Fibroblast of lung (primary cell): Measurements from ENCODE around the gene RGS17. TPM values are rescaled to one million over a fixed set of nuclear protein-coding genes. Genes with fewer than 3 reads are reported as not detected.
"Not testable (repeated sequence)": the region's sequence is repeated elsewhere in the genome, so short reads cannot be mapped to it uniquely, and the experiment has no call there.

Experiments
- DNase-seq, 2 donors: peaks; one replicate each; pipeline versions ENCODE4 v3.0.0 to v3.0.0-alpha.2; 2010; ENCODE audit warnings: low read depth in 2 of 2
- H2AFZ ChIP-seq: 2 replicates; pipeline ENCODE4 v1.5.1; 2012; ENCODE audit warnings: low read length, control low read depth, inconsistent platforms
- H3K27ac ChIP-seq: 2 replicates; pipeline ENCODE4 v1.5.1; 2011; ENCODE audit warnings: low read length, control low read depth; ENCODE audit not compliant: insufficient read depth
- H3K27me3 ChIP-seq: 2 replicates; pipeline ENCODE4 v1.5.1; 2011; ENCODE audit warnings: mild to moderate bottlenecking, low read length; ENCODE audit not compliant: control insufficient read depth, insufficient read depth
- H3K36me3 ChIP-seq: 2 replicates; pipeline ENCODE4 v1.5.1; 2011; ENCODE audit warnings: low read length; ENCODE audit not compliant: control insufficient read depth, insufficient read depth
- H3K4me1 ChIP-seq: 2 replicates; pipeline ENCODE4 v1.5.1; 2011; ENCODE audit warnings: low read length; ENCODE audit not compliant: control insufficient read depth, insufficient read depth; ENCODE audit errors: extremely low read depth
- H3K4me2 ChIP-seq: 2 replicates; pipeline ENCODE4 v1.5.1; 2011; ENCODE audit warnings: low read length, control low read depth; ENCODE audit not compliant: insufficient read depth; ENCODE audit errors: extremely low read depth
- H3K4me3 ChIP-seq, 4 experiments: fragments of 200-600 bp in 1 of 4; sonication (generic) in 1 of 4; replicated peaks in 1 of 4; 2 replicates each; pipeline ENCODE4 v1.5.1; 2011 to 2016; ENCODE audit warnings: low read length in 4 of 4, low read depth in 3 of 4, mild to moderate bottlenecking in 3 of 4, control low read depth in 2 of 4, inconsistent platforms in 1 of 4, mixed read lengths in 1 of 4; ENCODE audit not compliant: insufficient read depth in 1 of 4; ENCODE audit errors: control extremely low read depth in 1 of 4
- H3K79me2 ChIP-seq: 2 replicates; pipeline ENCODE4 v1.5.1; 2012; ENCODE audit warnings: mild to moderate bottlenecking, low read length, inconsistent platforms; ENCODE audit not compliant: control insufficient read depth, insufficient read depth
- H3K9ac ChIP-seq: 2 replicates; pipeline ENCODE4 v1.5.1; 2011; ENCODE audit warnings: mild to moderate bottlenecking, low read length, control low read depth; ENCODE audit not compliant: insufficient read depth
- H3K9me3 ChIP-seq: 2 replicates; pipeline ENCODE4 v1.5.1; 2012; ENCODE audit warnings: low read depth, low read length; ENCODE audit not compliant: control insufficient read depth, insufficient read depth
- H4K20me1 ChIP-seq: 2 replicates; pipeline ENCODE4 v1.5.1; 2011; ENCODE audit warnings: low read length; ENCODE audit not compliant: control insufficient read depth, insufficient read depth; ENCODE audit errors: extremely low read depth
- EZH2 ChIP-seq: IDR thresholded peaks from 2 replicates; pipeline ENCODE4 v1.5.1; 2012; ENCODE audit warnings: low read length, control low read depth, mild to moderate bottlenecking; ENCODE audit errors: missing control alignments
- polyA plus RNA-seq, 2 donors: library from polyadenylated mRNA; depleted of rRNA in 1 of 2; stranded (reverse) in 1 of 2; unstranded in 1 of 2; fragments of >200 nt; gene quantifications; 2 replicates each; pipeline ENCODE4 v1.2.1, GENCODE V29; 2011 to 2012; ENCODE audit warnings: missing spikeins in 1 of 2
- total RNA-seq: library from RNA; depleted of rRNA; stranded (reverse); fragments of >200 nt; gene quantifications from 2 replicates; pipeline ENCODE4 v1.2.1, GENCODE V29; 2014
- TF ChIP-seq, protein P1 (sequence below), 2 donors: IDR thresholded peaks in 1 of 2; conservative IDR thresholded peaks in 1 of 2; 1 replicate in 1 of 2; 2 replicates in 1 of 2; pipeline ENCODE4 v1.5.1; 2011 to 2012; ENCODE audit warnings: low read length in 2 of 2, control low read depth in 1 of 2, inconsistent platforms in 1 of 2, low read depth in 1 of 2, mild to moderate bottlenecking in 1 of 2

RGS17 gene
- total and polyA plus RNA-seq, 2 donors (not counting 1 experiment from before 2014, with no cell fraction given), result 2.1 to 10.2 TPM

DNA sequence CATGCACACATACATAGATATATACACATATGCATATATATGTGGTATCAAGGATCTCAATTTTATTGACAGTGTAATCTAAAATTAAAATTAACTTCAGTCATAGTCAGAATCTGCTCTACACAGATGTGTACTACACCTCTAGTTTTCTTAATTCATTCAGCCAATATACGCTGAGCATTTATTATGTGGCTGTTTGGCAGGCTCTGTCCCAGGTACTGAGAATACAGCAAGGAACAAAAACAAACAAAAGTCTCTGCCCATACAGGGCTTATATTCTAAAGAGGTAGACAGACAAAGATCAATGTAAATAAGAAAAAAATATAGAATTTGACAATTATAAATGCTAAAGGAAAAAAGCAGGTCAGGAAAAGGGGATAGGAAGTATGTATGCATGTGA, 7.8 kb upstream of the RGS17 start:
- H3K9ac ChIP-seq, result no peak overlapping the region
- H3K4me2 ChIP-seq, result no peak overlapping the region
- H3K27me3 ChIP-seq, result no peaks in the 10 kb centered on the region
- DNase-seq, result no peak
- TF ChIP-seq, protein P1, sequence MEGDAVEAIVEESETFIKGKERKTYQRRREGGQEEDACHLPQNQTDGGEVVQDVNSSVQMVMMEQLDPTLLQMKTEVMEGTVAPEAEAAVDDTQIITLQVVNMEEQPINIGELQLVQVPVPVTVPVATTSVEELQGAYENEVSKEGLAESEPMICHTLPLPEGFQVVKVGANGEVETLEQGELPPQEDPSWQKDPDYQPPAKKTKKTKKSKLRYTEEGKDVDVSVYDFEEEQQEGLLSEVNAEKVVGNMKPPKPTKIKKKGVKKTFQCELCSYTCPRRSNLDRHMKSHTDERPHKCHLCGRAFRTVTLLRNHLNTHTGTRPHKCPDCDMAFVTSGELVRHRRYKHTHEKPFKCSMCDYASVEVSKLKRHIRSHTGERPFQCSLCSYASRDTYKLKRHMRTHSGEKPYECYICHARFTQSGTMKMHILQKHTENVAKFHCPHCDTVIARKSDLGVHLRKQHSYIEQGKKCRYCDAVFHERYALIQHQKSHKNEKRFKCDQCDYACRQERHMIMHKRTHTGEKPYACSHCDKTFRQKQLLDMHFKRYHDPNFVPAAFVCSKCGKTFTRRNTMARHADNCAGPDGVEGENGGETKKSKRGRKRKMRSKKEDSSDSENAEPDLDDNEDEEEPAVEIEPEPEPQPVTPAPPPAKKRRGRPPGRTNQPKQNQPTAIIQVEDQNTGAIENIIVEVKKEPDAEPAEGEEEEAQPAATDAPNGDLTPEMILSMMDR (conservative IDR thresholded peaks at IDR 0.05 in 1 of 2, IDR thresholded peaks at IDR 0.05 in 1 of 2; ENCODE audit: low read depth in 1 of 2, low read length in 2 of 2), result no peak
- TF ChIP-seq EZH2, result no peak
- H2AFZ ChIP-seq, result no peak overlapping the region
- no peak overlapping the region for H3K27ac ChIP-seq
- H3K36me3 ChIP-seq, result no peaks in the 10 kb centered on the region
- no peak overlapping the region for H3K4me3 ChIP-seq
- H3K9me3 ChIP-seq, result no peaks in the 10 kb centered on the region
- H4K20me1 ChIP-seq, result no peaks in the 10 kb centered on the region
- no peaks in the 10 kb centered on the region for H3K79me2 ChIP-seq
- no peaks in the 10 kb centered on the region for H3K4me1 ChIP-seq

- Histone ChIP-seq H3K9me3 (no peaks in the 10 kb centered on the region), H3K36me3 (no peaks in the 10 kb centered on the region), H2AFZ (no peak overlapping the region), H3K4me2 (peak overlapping the region; percentile 58), H3K4me1 (no peaks in the 10 kb centered on the region), H4K20me1 (no peaks in the 10 kb centered on the region), H3K27me3 (no peaks in the 10 kb centered on the region), H3K27ac (no peak overlapping the region), H3K9ac (no peak overlapping the region), H3K4me3 (no peak overlapping the region), H3K79me2 (no peaks in the 10 kb centered on the region)
- DNase-seq, result no peak
- no peak for TF ChIP-seq EZH2
- TF ChIP-seq, protein P1 (conservative IDR thresholded peaks at IDR 0.05 in 1 of 2, IDR thresholded peaks at IDR 0.05 in 1 of 2; ENCODE audit: low read depth in 1 of 2, low read length in 2 of 2), result no peak
These were observed 4.6 kb upstream of the RGS17 start for GRCh38 chr6:153135681-153136080.

GRCh38 chr6:153133667-153134066, 2.6 kb upstream of the RGS17 start:
- not testable (repeated sequence) for H4K20me1 ChIP-seq, H3K4me3 ChIP-seq
- peaks cover 18% of the 10 kb centered on the region for H3K79me2 ChIP-seq

More at GRCh38 chr6:153133667-153134066, 2.6 kb upstream of the RGS17 start:
- DNase-seq, H3K9me3 ChIP-seq, H3K27me3 ChIP-seq, H3K36me3 ChIP-seq, H3K4me2 ChIP-seq, H2AFZ ChIP-seq, H3K9ac ChIP-seq, H3K4me1 ChIP-seq, H3K27ac ChIP-seq: not testable (repeated sequence)
